Lower lobe of right lung (tissue), 2 donors: ENCODE data around the gene FOXD3. TPM values are rescaled to one million over a fixed set of nuclear protein-coding genes. Genes with fewer than 3 reads are reported as not detected.
A peak's percentile ranks its signal among the peaks of the same experiment; 100 is the strongest.

Source experiments
- ATAC-seq, 2 donors: fragments of 200-7000 bp; cut with Tn5 transposase; one replicate each; pipeline ENCODE4 v1.9.1; 2020 to 2022; ENCODE audit warnings: mild to moderate bottlenecking in 2 of 2, moderate library complexity in 2 of 2
- DNase-seq: peaks from one replicate; pipeline ENCODE4 v3.0.0-alpha.2; 2020
- H3K27ac ChIP-seq: fragments of 200-600 bp; one replicate; pipeline ENCODE4 v1.8.0; 2022
- H3K27me3 ChIP-seq: fragments of 200-600 bp; one replicate; pipeline ENCODE4 v1.8.0; 2022; ENCODE audit warnings: low read depth
- H3K36me3 ChIP-seq: fragments of 200-600 bp; one replicate; pipeline ENCODE4 v1.8.0; 2022; ENCODE audit warnings: mild to moderate bottlenecking
- H3K4me1 ChIP-seq: fragments of 200-600 bp; one replicate; pipeline ENCODE4 v1.8.0; 2022
- H3K4me3 ChIP-seq: fragments of 200-600 bp; one replicate; pipeline ENCODE4 v1.8.0; 2022; ENCODE audit warnings: mild to moderate bottlenecking
- H3K9me3 ChIP-seq: fragments of 200-600 bp; one replicate; pipeline ENCODE4 v1.8.0; 2022
- intact Hi-C: fragments of 100-400 bp; cut with DNase I; formaldehyde crosslinking; loops from one replicate; pipeline ENCODE4 v1.11.0; 2022
- total RNA-seq: library from RNA; stranded (reverse); fragmentation: NEBNext Ultra II Directional; extraction: Animal tissue kit (Norgen Biotek cat#: 25700); gene quantifications from one replicate; pipeline ENCODE4 v1.2.1, GENCODE V29; 2021
- TF ChIP-seq, protein P1 (sequence below): fragments of 200-600 bp; IDR thresholded peaks from one replicate; pipeline ENCODE4 v1.8.0; 2022; ENCODE audit warnings: antibody characterized with exemption, mild to moderate bottlenecking
- donor health status: DM: no; HTN: yes; CAD: no; lungs with severe emphysema.

The FOXD3 gene
- total RNA-seq, 1 donor from 2014 or later = not detected

DNA sequence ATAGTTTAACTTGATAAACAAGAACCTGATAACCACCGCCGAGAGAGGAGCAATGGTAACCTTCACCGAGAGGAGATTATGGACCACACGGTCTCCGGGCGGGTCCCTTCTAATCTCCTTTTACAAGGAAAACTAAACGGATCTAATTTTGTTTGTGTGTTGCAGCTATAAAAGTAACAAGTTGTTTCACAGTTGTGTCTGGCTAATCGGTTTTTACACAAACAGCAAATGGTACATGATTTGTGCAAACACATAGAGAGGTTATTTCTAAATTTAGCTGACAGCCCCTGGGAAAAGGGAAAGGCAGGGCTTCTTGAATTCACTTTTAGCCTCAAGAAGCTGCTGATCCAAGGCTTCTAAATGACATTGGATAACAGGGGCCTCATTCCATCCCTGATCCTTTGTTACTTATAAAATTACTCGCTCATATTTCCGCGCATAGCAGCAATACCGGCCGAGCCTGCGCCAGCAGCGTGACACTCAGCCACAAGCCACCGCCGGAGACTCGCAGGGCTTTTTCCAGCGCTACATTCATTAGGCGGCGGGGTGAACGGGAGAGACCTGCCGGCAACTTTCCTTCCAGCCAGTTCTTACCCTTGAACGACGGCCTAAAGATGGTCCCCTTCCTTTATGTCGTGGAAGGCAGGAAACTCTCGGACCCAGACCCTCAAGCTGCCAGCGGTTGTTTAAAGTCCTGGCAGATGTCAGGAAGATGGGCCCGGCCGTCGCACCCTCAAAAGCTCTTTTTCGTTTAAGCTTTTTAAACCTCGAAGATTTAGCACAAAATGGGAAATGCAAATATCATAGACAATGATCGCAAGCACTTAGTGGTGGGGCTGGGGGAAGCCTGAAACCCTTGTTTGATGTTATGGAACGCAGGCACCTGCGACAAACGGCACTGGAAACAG lies 4.4 kb downstream of the FOXD3 start:
- Histone ChIP-seq H3K27me3 (peaks cover 100% of the 10 kb centered on the region), H3K9me3 (no peaks in the 10 kb centered on the region), H3K4me3 (no peak overlapping the region), H3K4me1 (peaks cover 19% of the 10 kb centered on the region), H3K36me3 (no peaks in the 10 kb centered on the region), H3K27ac (no peak overlapping the region)
- intact Hi-C loops = no loop called here
- DNase-seq = no peak
- TF ChIP-seq, protein P1, sequence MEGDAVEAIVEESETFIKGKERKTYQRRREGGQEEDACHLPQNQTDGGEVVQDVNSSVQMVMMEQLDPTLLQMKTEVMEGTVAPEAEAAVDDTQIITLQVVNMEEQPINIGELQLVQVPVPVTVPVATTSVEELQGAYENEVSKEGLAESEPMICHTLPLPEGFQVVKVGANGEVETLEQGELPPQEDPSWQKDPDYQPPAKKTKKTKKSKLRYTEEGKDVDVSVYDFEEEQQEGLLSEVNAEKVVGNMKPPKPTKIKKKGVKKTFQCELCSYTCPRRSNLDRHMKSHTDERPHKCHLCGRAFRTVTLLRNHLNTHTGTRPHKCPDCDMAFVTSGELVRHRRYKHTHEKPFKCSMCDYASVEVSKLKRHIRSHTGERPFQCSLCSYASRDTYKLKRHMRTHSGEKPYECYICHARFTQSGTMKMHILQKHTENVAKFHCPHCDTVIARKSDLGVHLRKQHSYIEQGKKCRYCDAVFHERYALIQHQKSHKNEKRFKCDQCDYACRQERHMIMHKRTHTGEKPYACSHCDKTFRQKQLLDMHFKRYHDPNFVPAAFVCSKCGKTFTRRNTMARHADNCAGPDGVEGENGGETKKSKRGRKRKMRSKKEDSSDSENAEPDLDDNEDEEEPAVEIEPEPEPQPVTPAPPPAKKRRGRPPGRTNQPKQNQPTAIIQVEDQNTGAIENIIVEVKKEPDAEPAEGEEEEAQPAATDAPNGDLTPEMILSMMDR = no peak
- no peak for ATAC-seq

DNA sequence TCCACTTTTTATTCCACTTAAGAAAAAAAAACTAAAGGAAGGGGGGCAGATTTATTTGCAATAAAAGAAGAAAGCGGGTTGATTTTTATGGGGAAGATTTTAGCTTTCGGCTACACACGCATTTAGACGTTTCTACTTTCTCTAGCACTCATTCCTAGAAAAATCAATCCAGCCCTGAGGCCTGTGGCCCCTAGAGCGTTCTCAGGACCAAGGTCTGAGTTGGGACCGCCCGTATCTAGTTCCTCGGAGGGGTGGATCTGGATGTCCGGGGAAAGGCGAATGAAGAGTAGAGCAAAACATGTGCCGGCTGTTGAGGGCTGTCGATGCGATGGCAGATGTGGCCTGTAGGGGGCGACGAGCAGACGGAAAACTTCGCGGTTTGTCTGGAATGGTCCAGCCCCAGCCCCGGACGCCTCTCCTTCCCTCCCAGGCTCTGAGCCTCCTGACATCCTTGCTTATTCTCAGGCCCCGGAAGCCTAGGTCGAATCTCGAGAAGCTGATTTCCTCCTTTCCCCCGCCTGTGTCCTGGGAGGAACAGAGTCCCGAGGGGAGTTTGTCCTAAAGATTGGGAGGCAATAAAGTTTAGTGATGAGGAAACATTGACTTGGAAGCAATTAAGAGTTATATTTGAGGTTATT lies 5.2 kb downstream of the FOXD3 start:
- H3K36me3 ChIP-seq = no peaks in the 10 kb centered on the region
- H3K27ac ChIP-seq = no peak overlapping the region
- peaks cover 11% of the 10 kb centered on the region for H3K4me1 ChIP-seq
- no peaks in the 10 kb centered on the region for H3K9me3 ChIP-seq
- intact Hi-C loops = no loop called here
- DNase-seq = peak; percentile 72
- ATAC-seq = peak; percentile 78 to 81
- peaks cover 99% of the 10 kb centered on the region for H3K27me3 ChIP-seq
- H3K4me3 ChIP-seq = no peak overlapping the region
- TF ChIP-seq, protein P1 = peak; percentile 64

DNA sequence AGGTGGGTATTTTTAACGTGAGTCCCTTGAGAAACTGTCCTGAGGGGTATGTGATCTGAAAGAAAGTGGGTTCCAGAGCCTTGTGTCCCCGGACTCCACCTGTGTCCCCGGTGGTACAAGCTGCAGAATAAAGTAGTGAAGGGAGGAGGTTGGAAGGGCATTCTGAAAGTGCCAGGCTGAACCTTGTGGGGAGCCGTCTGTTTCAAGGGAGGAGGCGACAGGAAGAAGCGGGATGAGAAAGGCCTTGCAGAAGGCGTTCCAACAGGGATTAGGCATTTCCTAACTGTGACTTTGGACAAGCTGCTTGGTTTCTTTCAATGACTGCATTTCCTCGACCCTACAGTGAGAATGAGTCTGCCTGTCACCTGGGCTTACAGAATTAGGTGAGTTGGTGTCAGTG lies 5.8 kb downstream of the FOXD3 start:
- Histone ChIP-seq H3K27ac (no peak overlapping the region), H3K4me1 (peaks cover 6% of the 10 kb centered on the region), H3K4me3 (no peak overlapping the region), H3K36me3 (no peaks in the 10 kb centered on the region), H3K27me3 (peaks cover 99% of the 10 kb centered on the region), H3K9me3 (no peaks in the 10 kb centered on the region)
- intact Hi-C loops = no loop called here
- ATAC-seq (no peak), DNase-seq (no peak)
- TF ChIP-seq, protein P1 = no peak

DNA sequence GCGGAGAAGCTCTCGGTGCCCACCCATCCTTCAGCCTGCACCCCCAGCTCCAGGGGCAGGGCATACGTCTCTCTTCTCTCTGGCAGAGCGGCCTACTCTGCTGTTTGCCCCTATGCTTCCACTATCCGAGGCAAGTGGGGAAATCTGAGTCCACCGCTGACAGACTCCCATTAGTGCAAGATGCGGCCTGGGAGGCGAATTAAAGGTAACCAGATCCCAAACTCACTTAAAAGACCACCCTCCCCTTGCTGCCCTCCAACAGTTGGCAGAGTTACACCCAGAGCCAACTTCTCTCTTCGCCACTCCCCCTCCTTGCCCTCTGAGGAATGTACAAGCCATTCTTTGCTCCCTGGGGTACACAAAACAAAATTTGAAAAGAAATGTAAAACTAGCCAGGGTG lies 6.4 kb downstream of the FOXD3 start:
- TF ChIP-seq, protein P1 = no peak
- Histone ChIP-seq H3K36me3 (no peaks in the 10 kb centered on the region), H3K27ac (no peak overlapping the region), H3K27me3 (peaks cover 99% of the 10 kb centered on the region), H3K4me1 (peaks cover 6% of the 10 kb centered on the region), H3K9me3 (no peaks in the 10 kb centered on the region), H3K4me3 (no peak overlapping the region)
- intact Hi-C loops = no loop called here
- DNase-seq (no peak), ATAC-seq (no peak)

DNA sequence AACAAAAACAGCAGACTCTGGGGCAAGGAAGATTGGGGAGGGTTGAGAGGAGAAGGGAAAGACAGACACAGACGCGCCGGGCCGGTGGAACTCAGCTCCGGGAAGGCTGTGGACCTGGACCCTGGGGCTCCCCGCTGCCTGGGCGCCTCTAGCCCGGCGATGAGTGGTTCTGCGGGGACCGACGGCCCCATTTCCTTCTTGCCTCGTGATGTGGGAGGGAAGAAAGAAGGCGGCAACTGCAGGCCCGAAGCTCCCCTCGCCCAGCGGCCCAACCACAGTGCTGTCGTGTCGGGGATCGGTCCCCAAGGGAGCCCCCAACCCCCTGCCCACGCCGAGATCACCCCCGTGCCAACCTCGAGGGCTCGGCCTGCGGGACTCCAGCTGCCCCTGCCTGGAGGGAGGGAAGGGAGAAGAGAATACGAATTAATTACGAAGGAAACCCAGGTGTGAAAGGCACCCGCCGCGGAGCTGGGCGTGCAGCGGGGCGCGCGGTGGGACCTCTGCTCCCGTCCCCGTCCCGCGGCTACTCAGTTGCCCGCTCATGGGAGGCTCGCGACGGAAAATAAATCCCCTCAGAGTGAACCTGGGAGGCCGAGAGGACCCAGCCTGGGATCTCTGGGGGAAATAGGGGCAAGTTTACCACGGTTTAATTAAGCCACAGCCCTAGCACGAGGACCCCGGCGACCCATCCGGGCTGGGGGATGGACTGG lies 7.4 kb downstream of the FOXD3 start:
- H3K27ac ChIP-seq = no peak overlapping the region
- intact Hi-C loops = no loop called here
- H3K27me3 ChIP-seq = peaks cover 98% of the 10 kb centered on the region
- H3K4me3 ChIP-seq = no peak overlapping the region
- DNase-seq (no peak), ATAC-seq (peak; percentile 21 to 31)
- TF ChIP-seq, protein P1 = no peak
- H3K4me1 ChIP-seq = no peaks in the 10 kb centered on the region
- no peaks in the 10 kb centered on the region for H3K9me3 ChIP-seq
- no peaks in the 10 kb centered on the region for H3K36me3 ChIP-seq
